Bone marrow (tissue), 2 donors: ENCODE data around the gene IPO13.
A peak's percentile ranks its signal among the peaks of the same experiment; 100 is the strongest.

Source experiments
- DNase-seq, 2 donors: peaks; one replicate each; lab custom pipeline; 2025; lab: John Stamatoyannopoulos, UW

IPO13 gene

DNA sequence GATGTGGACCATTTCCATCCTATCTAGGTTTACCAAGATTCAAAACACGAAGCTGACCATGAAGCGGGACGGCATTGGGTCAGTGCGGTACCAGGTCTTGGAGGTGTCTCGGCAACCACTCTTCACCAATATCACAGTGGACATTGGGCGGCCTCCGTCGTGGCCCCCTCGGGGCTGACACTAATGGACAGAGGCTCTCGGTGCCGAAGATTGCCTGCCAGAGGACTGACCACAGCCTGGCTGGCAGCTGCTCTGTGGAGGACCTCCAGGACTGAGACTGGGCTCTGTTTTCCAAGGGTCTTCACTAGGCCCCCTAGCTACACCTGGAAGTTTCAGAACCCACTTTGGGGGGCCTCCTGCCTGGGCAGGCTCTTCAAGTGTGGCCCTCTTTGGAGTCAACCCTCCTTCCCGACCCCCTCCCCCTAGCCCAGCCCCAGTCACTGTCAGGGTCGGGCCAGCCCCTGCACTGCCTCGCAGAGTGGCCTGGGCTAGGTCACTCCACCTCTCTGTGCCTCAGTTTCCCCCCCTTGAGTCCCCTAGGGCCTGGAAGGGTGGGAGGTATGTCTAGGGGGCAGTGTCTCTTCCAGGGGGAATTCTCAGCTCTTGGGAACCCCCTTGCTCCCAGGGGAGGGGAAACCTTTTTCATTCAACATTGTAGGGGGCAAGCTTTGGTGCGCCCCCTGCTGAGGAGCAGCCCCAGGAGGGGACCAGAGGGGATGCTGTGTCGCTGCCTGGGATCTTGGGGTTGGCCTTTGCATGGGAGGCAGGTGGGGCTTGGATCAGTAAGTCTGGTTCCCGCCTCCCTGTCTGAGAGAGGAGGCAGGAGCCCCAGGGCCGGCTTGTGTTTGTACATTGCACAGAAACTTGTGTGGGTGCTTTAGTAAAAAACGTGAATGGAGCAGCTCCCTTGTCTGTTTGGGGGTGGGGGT is 43.8 kb downstream of the IPO13 start:
- no peak for DNase-seq

DNA sequence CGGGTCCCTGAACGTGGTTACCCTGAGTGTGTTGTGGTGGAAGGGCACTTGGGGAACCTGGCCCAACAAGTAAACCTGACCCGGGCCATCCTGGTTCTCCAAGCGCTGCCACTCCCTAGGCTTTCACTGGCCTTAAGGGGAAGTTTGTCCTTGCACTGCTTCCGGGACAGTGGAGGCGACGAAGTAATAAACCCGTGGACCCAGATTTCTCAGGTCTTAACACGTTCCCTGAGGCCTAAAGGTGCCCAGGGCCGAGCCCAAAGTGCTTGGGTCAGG is 44.4 kb downstream of the IPO13 start:
- DNase-seq: no peak

DNA sequence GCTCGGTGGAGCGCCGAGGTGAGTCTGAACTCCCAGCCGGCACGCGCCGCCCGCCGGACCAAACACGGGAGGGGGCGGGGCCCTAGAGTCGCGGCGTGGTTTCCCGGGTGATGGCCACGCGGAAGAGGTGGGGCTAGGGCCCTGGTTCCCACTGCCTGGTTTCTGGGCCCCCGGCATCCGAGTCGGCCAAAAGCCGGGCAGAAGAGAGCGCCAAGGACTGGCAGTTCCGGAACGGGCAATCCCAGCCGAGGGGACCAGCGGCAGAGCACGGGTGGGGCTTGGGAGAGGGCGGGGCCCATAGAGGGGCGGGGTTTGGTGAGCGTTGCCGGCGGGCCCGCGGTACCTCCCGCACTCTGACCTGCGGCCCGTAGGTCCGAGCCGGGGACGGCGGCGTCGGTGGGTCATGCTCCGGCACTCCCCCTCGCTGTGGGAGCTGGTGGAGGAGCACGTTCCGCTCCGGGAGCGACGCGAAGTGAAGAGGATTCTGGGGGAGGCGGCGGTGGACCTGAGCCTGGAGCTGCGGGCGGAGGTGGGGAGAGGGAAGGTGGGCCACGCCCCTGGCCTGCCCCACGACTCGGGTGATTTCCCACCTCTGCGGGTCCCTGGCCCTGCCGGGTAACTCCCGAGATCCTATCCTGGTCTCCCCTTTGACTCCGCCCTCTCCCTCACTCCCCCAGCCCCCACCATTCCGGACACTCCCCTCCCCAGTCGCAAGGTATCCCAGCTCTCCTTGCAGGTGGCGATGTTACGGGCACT is 44.9 kb downstream of the IPO13 start, which contains the start of gene CCDC24:
TSS of gene CCDC24 (plus strand) at position 124 of the 756 bp plus-strand sequence. CDS start at position 404, 280 bp downstream.
- DNase-seq: peak; percentile 35 to 69

DNA sequence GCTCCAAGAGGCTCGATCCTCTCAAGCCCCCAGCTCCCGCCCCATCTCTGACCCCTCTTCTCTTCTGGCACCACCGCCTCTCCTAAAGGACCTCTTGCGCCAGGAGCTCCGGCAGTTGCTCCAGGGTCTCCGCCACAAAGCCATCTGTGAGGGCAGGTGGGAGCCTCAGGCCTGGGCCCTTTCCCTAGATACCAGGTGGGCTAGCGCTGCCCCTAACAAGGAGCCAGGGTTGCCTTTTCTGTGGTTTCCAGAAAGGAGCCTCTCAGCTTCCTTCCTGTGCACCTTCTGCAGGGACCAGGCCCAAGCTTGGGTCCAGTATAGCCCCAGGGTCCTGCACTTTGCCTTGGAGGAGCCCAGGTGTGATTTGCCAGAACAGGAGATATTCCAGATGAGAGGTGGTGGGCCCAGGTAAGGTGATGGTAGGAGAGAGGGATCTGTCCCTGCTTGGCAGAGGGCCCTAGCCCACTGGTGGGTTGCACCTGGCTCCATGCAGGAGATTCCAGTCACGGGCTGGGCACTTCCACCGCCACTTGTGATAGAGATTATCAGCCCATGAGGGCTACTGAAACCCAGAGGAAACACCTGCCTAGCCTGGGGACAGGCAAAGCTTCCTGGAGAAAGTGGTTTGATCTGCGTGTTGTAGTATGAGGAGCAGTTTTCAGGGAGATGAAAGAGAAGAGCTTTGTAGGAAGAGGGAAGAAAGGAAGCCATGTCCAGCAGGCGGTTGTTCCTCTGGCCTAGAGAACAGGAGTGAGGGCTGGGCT is 45.7 kb downstream of the IPO13 start:
- DNase-seq: no peak

DNA sequence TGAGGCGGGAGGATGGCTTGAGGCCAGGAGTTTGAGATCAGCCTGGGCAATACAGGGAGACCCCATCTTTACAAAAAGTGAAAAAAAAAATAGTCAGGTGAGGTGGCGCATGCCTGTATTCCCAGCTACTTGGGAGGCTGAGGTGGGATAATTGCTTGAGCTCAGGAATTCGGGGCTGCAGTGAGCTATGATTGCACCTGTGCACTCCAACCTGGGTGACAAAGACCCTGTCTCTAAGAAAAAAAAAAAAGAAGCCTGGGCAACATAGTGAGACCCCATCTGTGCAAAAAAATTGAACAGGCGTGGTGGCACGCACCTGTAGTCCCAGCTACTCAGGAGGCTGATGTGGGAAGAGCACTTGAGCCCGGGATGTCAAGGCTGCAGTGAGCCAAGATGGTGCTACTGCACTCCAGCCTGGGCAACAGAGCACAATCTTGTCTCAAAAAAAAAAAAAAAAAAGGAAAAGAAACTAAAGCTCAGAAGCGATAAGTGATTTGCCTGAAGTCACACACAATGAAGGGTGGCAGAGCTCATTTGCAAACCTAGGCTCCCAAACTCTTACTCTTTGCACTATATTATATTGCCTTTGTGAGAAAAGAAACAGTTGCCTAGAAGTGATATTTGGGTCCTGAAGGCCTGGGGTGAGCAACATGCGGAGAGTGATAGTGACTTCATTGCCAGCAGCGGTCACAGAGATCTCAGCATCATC is 46.6 kb downstream of the IPO13 start:
- DNase-seq: no peak

DNA sequence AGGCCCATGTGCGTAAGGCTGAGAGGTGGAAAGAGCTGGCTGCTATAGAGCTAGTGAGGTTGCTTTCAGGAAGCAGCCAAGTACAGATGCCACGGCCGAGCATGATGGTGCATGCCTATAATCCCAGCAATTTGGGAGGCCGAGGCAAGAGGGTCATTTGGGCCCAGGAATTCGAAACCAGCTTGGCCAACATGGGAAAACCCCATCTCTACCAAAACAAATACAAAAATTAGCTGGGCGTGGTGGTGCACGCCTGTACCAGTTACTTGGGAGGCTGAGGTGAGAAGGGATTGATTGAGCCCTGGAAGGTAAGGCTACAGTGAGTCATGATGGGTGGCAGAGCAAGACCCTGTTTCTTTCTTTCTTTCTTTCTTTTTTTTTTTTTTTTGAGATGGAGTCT is 47.3 kb downstream of the IPO13 start:
- DNase-seq: no peak

DNA sequence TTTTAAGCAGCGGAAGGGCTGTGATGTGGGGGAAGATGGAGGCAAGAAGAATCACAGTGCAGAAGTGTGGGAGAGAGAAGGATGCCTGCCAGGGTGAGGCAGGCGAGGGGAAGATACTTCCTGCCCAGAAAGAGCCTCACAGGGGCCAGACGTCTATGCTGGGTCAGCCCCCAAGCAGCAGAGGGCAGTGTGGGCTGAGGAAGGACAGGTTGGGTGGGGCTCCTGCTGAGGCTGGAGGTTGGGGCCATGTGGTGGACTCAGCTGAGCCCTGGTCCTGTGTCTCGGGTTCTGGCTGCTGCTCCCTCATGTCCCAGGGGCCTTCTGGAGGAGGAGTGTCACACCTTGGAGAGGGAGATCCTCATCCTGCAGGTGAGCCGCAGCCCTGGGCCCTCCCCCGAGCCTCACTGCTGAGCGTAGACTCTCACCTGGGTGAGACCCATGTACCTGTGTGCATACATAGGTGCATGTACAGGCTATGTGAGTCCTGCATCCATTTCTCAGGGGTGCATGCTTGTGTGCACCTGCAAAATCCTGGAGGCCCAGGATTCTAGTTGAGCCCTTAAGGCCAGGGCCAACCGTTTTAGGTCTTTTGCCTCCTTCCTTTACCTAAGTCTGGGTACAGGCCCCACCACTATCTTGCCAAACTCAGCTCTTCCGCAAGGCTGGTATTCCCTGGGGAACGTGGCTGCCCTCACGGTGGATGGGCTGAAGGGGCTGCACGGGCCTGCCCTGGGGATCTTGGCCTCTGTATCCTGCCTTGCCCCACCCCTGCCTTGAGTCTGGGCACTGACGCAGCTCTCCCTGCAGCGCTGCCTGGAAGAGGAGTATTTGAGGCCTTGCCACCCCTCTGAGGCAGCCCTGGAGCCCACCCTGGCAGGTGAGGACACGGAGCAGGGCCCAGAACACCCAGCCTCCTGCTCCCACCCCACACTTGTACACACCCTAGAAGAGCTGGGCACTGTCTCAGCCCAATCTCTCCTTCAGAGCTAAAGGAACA is 48.3 kb downstream of the IPO13 start:
- DNase-seq: peak in 1 of 2 donors; percentile 14

DNA sequence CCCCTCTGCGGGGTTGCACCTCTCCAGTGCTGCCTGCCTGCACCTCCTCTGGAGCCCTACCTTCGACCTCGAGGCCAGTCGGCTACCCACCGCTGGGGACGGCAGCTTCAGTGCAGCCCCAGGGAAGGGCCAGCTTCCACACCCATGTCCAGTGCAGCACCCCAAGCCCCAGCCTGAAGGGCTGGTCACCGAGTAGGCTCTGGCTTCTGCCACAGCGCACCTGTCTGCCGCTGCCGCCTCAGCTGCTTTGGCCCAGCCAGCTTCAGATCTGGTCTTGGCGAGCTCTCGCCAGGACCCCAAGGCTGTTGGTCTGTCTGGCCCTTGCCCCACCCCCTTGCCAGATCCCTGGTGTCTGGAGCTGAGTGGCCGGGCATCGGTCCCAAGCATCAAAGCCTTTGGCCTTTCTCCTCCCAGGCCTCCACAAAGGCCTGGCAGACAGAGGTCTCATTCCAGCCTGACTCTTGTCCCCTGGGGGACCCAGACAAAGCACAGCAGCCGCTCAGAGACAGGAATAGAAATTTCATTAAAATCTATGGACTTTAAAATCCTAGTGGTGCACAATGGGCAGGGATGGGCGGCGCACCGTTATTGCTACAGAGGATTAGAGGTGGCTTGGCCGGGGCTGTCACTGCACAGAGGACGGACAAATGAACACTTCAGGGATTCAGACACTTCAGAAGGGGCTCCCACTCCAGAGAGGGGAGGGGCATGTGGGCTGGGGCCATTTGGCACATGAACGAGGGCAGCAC is 49.4 kb downstream of the IPO13 start:
- no peak for DNase-seq

DNA sequence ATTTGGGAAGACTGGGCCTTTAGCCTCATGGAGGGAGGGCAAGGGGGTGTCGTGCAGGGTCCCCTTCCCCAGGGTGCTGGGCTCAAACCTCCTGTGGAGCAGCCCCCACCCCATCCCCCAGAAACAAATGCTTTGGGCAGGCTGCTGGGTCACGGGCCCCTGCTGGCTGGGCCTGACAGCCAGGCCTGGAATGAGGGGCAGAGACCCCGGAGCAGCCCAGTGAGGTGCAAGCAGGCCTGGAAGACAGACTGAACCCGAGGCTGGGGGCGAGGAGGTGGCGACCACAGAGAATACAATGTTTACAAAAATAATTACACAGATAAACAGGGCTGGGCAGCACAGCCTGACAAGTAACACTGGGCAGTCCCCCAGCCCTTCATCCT is 50.0 kb downstream of the IPO13 start:
- no peak for DNase-seq

DNA sequence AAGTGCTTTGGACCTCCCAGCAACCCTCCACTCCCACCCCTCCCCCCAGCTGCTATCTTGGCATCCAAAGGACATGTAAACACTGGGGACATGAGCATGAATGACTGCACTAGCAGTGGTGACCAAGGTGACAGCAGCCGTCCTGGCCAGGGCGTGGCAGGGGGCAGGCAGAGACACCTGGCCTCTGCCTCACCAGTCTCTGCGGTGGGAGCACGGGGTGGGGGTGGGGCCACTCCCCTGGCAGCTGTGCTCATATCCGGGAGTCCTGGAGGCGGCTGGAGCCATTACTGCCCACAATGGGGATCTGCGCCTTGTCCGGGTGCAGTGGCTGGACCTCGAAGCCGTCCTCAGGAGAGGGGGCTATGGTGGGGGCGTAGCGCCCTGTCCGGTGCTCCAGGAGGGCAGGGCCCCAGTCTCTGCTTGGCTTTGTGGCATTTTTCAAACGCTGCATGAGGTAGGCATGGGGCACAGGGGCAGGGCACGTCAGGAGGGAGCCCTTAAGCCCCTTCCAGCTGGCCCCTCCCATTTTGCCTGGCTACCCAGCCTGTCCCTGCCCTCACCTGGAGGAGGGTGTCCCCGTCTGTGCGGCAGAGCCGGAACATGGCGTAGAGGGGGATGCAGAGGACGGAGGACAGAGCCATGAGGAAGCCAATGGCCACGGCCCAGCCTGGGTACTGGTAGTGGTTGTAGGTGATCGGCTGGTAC is 50.7 kb downstream of the IPO13 start:
- no peak for DNase-seq

DNA sequence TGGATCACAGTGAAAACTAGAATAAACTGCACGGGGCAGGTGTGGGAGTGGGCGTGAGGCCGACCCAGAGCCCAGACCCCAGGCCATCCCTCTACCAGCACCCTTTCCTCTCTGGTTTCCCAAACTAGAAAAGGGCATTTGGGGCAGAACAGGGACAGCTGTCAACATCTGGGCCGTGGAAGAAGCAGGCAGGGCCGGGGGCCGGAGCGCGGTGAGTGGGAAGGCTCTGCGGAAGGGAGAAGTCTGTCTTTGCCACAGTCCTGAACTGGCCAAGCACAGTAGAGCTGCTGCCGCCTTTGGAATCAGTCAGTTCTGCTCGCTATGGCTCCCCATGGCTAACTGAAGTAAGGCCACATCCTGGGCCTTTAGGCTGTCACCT is 51.2 kb downstream of the IPO13 start:
- no peak for DNase-seq

DNA sequence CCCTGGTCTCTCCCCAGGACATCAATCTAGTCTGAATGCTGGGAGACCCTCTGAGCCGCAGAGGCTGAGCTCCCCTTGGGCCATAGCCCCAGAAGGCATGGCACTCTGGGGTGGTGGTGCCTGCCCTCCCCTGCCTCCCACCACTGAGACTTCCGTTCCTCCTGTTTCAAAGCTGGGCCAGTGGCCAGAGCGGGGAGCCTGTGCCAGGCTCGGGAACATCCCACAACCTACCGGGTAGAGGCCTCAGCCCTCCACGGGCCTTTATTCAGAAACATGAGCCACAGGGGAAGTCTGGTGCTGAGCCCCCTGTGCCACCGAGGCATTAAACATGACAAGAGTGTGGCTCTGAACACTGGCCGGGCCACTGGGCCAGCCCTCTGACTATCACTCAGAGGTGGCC is 52.7 kb downstream of the IPO13 start:
- DNase-seq: no peak

DNA sequence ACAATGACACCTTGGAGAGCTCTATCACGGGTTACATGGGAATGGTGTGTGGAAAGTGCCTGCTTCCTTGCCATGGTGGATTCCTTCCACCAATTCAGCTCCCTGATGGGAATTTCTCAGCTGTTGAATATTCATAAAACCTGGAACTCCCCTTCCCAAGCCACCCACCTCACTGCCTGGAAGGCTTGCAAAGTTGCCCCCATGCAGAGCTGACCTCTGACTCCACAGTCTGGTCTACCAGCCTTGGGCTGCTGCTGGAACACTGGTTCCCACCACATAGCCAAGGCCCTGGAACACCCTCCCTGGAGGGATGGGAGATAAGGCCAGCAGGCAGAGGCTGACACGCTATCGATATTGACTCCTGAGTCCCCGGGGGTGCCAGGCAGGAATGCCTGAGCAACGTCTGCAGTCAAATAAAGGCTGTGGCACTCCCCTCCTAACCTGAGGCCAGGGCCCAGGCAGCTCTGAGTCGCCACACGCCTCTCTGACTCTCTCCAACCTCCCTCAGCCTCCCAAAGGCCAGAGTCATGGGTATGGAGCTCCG is 53.4 kb downstream of the IPO13 start:
- no peak for DNase-seq

DNA sequence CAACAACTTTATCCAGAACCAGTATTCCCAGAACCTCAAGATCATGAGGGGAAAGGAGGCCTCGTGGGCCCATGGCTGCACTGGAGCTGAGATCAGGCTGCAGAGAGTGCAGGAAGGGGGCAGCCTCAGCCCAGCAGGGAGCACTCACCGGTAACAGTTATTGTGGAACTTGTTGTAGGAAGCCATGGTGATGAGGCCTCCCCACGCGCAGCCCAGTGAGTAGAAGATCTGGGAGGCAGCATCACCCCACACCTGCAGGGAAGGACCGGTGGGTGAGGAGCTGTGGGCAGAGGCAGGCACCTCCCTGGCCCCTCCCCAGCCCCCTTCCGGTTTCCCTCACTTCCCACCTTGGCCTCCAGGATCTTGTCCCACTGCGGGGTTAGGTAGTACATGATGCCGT is 55.4 kb downstream of the IPO13 start:
- DNase-seq: no peak

DNA sequence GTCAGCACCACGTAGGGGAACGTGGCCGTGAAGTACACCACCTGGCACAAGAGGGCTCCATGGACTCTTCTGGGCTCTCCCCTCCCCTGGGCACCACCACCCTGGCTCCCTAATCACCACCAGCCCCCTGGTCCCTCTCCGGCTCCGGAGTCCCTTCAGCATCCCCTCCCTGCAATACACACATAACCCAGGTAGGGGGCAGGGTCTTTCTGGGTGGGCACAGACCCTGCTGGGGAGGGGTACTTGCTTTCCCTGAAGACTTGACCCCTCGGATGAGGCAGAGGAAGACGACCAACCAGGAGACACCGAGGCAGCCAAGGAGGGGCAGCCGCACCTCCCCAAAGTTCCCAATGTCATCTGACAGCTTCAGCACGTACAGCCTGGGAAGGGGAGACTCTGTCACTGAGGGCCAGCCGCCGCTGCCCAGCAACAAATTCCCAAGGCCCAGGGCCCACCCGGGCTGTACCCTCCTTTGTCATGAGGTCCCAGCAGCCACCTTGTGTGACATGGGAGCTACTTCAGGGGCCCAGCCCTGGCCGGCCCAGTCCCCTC is 55.9 kb downstream of the IPO13 start:
- DNase-seq: no peak

DNA sequence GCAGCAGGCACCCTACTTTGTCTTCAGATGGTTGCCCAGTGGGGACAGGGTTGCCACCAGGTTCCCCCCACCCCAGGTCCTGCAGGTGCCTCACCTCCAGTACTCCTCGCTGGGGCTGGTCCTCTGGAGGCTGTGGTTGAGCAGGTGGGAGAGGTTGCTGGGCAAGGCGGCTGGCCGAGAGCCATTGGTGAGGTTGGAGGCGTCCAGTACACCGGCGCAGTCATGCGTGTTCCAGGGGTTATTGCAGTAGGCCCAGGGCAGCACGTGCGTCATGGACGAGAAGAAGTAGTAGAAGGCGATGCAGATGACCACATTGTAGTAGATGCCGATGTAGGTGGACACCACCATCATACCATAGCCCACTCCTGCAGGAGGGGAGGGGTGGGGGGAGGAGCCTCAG is 61.5 kb downstream of the IPO13 start:
- no peak for DNase-seq

DNA sequence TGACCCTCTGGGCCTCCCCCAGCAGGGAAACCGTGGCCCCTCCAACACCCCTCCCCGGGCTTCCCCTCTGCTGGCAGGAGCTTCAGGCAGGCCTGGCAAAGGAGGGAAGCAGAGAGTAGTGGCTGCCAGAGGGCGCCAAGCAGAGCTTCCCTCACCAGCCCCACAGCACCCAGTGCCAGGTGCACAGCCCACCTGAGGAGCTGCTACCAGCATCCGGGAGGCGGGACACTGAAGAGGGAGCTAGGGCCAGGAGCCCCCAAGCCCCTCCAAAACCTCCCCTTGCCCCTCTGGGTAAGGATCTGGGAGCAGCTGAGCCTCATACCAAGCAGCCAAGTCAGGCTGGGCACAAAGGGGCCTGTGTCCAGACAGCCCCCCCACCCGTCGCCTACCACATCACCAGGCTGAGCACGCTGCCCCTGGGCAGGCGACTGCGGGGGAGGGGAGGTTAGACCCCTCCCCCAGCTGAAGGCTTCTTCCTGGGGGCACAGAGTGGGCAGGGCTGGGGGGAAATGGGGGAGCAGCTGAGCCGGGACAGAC is 64.3 kb downstream of the IPO13 start:
- DNase-seq: no peak

DNA sequence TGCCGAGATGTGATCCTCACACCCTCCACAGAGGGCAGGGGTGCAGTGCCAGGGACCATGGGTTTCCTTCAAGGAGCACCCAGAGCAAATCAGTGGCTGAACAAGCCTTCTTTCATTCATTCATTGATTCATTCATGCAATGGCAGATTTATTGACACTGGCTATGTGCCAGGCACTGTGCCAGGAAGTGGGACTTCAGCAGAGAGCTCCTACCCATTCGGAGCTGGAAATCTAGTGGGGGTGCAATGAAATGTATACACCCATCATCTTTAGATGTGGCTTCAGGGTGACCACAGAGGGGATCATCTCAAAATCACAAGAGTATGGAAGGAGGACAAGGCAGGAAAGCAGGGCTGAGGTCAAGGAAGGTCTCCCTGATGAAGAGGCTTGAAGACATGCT is 65.7 kb downstream of the IPO13 start:
- no peak for DNase-seq
